H1 (cell line): ENCODE data around the gene VPS26A. TPM values are rescaled to one million over a fixed set of nuclear protein-coding genes. Genes with fewer than 3 reads are reported as not detected.

Source experiments
- ASH2L ChIP-seq: fragments of 200-600, 300-600 bp; sonication (generic); IDR thresholded peaks from one replicate; pipeline ENCODE4 v1.7.1; 2017; ENCODE audit warnings: low read length
- CBX8 ChIP-seq: fragments of 300-800, 300-1000 bp; sonication (generic); IDR thresholded peaks from 2 replicates; pipeline ENCODE4 v1.7.1; 2016; ENCODE audit warnings: low read depth, low read length, borderline replicate concordance
- CHD1 ChIP-seq: IDR thresholded peaks from 2 replicates; pipeline ENCODE4 v1.6.1; 2012; ENCODE audit warnings: low read depth, low read length, improper control_type of control experiment
- E2F6 ChIP-seq: IDR thresholded peaks from 2 replicates; pipeline ENCODE4 v1.6.1; 2012; ENCODE audit warnings: inconsistent platforms
- FOSL1 ChIP-seq: IDR thresholded peaks from 2 replicates; pipeline ENCODE4 v1.6.1; 2011; ENCODE audit warnings: mild to moderate bottlenecking, low read depth, low read length, moderate library complexity; ENCODE audit not compliant: insufficient read depth
- JUN ChIP-seq: IDR thresholded peaks from 2 replicates; pipeline ENCODE4 v1.6.1; 2011; ENCODE audit warnings: low read depth, mild to moderate bottlenecking, improper control_type of control experiment, low read length
- KDM1A ChIP-seq: fragments of 200-600, 300-600 bp; sonication (generic); IDR thresholded peaks from 2 replicates; pipeline ENCODE4 v1.7.1; 2016; ENCODE audit warnings: mild to moderate bottlenecking, low read length, borderline replicate concordance
- KDM5A ChIP-seq: fragments of 200-600 bp; IDR thresholded peaks from 2 replicates; pipeline ENCODE4 v1.7.1; 2012; ENCODE audit warnings: mild to moderate bottlenecking, low read length, inconsistent platforms, mixed read lengths
- MAFK ChIP-seq: IDR thresholded peaks from 2 replicates; pipeline ENCODE4 v1.6.1; 2012; ENCODE audit warnings: low read depth, mild to moderate bottlenecking, improper control_type of control experiment, low read length
- MAX ChIP-seq: IDR thresholded peaks from 2 replicates; pipeline ENCODE4 v1.6.1; 2012; ENCODE audit warnings: inconsistent platforms
- NRF1 ChIP-seq: IDR thresholded peaks from 2 replicates; pipeline ENCODE4 v1.6.1; 2011; ENCODE audit warnings: mild to moderate bottlenecking, low read depth, low read length, improper control_type of control experiment
- POLR2A ChIP-seq, 2 experiments: IDR thresholded peaks; 1 replicate in 1 of 2; 2 replicates in 1 of 2; pipeline ENCODE4 v1.6.1; 2011; ENCODE audit warnings: low read depth in 2 of 2, low read length in 2 of 2, mild to moderate bottlenecking in 2 of 2; ENCODE audit errors: control extremely low read depth in 1 of 2
- RAD21 ChIP-seq, 2 experiments: IDR thresholded peaks in 1 of 2; conservative IDR thresholded peaks in 1 of 2; 2 replicates each; pipeline ENCODE4 v1.6.1; 2011; ENCODE audit warnings: low read depth in 2 of 2, low read length in 2 of 2, improper control_type of control experiment in 1 of 2, inconsistent platforms in 1 of 2, mild to moderate bottlenecking in 1 of 2, moderate library complexity in 1 of 2
- RBBP5 ChIP-seq: IDR thresholded peaks from 2 replicates; pipeline ENCODE4 v1.7.1; 2012; ENCODE audit warnings: low read depth, mild to moderate bottlenecking, inconsistent platforms, low read length, moderate library complexity, borderline replicate concordance
- SRF ChIP-seq: IDR thresholded peaks from 2 replicates; pipeline ENCODE4 v1.6.1; 2011; ENCODE audit warnings: mild to moderate bottlenecking, low read depth, low read length, moderate library complexity
- TAF1 ChIP-seq: IDR thresholded peaks from 2 replicates; pipeline ENCODE4 v1.6.1; 2011; ENCODE audit warnings: mild to moderate bottlenecking, low read depth, low read length
- USF2 ChIP-seq: IDR thresholded peaks from 2 replicates; pipeline ENCODE4 v1.6.1; 2011; ENCODE audit warnings: low read length, improper control_type of control experiment
- polyA plus RNA-seq, 7 experiments: library from polyadenylated mRNA; depleted of rRNA in 3 of 7; stranded (reverse) in 5 of 7; unstranded in 2 of 7; fragments of >200 nt in 5 of 7; fragments of 200-250 nt in 2 of 7; gene quantifications; 1 replicate in 5 of 7; 2 replicates in 1 of 7; 4 replicates in 1 of 7; pipeline versions ENCODE4 v1.2.1 to v1.2.3, GENCODE V29; 2011 to 2013; ENCODE audit warnings: missing spikeins in 2 of 7, mixed read lengths in 2 of 7
- total RNA-seq: library from RNA; stranded (reverse); fragmentation: NEBNext Ultra II Directional; extraction: Animal tissue kit (Norgen Biotek cat#: 25700); gene quantifications from 2 replicates; pipeline ENCODE4 v1.2.1, GENCODE V29; 2021

The VPS26A gene
- total and polyA plus RNA-seq, 2 of the 8 experiments (the other 6 are each of a cell fraction or from before 2014, with no cell fraction given), result 10.7 to 44.8 TPM

GRCh38 chr10:69123747-69124562 is at the start of gene VPS26A (continued):
- TF ChIP-seq JUN, result no peak
- TF ChIP-seq USF2, result peak; percentile 99
- peak; percentile 85 for TF ChIP-seq TAF1
- TF ChIP-seq CBX8, result no peak
- TF ChIP-seq KDM1A, result no peak
- TF ChIP-seq E2F6, result no peak; the same call in none of the 2 replicates
- TF ChIP-seq NRF1, result no peak
- TF ChIP-seq CHD1, result no peak
- no peak for TF ChIP-seq SRF
- peak; percentile 76 for TF ChIP-seq MAX
- peak; percentile 82 for TF ChIP-seq ASH2L
- peak; percentile 97 for TF ChIP-seq RBBP5
- no peak for TF ChIP-seq FOSL1
- no peak for TF ChIP-seq MAFK
- peak; percentile 80 to 96 for TF ChIP-seq POLR2A (IDR thresholded peaks at IDR 0.05; ENCODE audit: control extremely low read depth in 1 of 2, low read depth in 2 of 2, low read length in 2 of 2)
- peak in 1 of 2 experiments; percentile 10; a peak in 1 of 4 replicates for TF ChIP-seq RAD21 (IDR thresholded peaks at IDR 0.05 in 1 of 2, conservative IDR thresholded peaks at IDR 0.05 in 1 of 2; ENCODE audit: low read depth in 2 of 2, low read length in 2 of 2)
- TF ChIP-seq KDM5A, result no peak
